Thymus (tissue), 11 donors: ENCODE results near the gene RPS6KA2. TPM values are rescaled to one million over a fixed set of nuclear protein-coding genes. Genes with fewer than 3 reads are reported as not detected.
"Not testable (repeated sequence)": the region's sequence is repeated elsewhere in the genome, so short reads cannot be mapped to it uniquely, and the experiment has no call there.

Experiments used
- DNase-seq, 9 donors: peaks; one replicate each; pipeline ENCODE4 v3.0.0-alpha.2; 2013; ENCODE audit warnings: low spot score in 9 of 9, low read depth in 6 of 9, missing footprints in 1 of 9
- H3K27ac ChIP-seq, 2 donors: one replicate each; pipeline ENCODE4 v1.5.1; 2013; ENCODE audit warnings: control low read depth in 1 of 2, low read depth in 1 of 2, low read length in 1 of 2, mild to moderate bottlenecking in 1 of 2, moderate library complexity in 1 of 2
- H3K27me3 ChIP-seq, 2 donors: one replicate each; pipeline ENCODE4 v1.5.1; 2013; ENCODE audit warnings: low read length in 1 of 2; ENCODE audit not compliant: control insufficient read depth in 2 of 2, insufficient read depth in 1 of 2
- H3K36me3 ChIP-seq, 2 donors: one replicate each; pipeline ENCODE4 v1.5.1; 2013; ENCODE audit warnings: low read length in 1 of 2, mild to moderate bottlenecking in 1 of 2, moderate library complexity in 1 of 2; ENCODE audit not compliant: control insufficient read depth in 2 of 2, insufficient read depth in 2 of 2
- H3K4me1 ChIP-seq, 2 donors: one replicate each; pipeline ENCODE4 v1.5.1; 2013; ENCODE audit warnings: low read length in 2 of 2; ENCODE audit not compliant: control insufficient read depth in 2 of 2, insufficient read depth in 2 of 2
- H3K4me3 ChIP-seq, 2 donors: one replicate each; pipeline ENCODE4 v1.5.1; 2013; ENCODE audit warnings: low read length in 2 of 2, control low read depth in 1 of 2, mild to moderate bottlenecking in 1 of 2
- H3K9me3 ChIP-seq, 2 donors: one replicate each; pipeline ENCODE4 v1.5.1; 2013; ENCODE audit warnings: low read length in 1 of 2, mild to moderate bottlenecking in 1 of 2; ENCODE audit not compliant: control insufficient read depth in 2 of 2, insufficient read depth in 1 of 2
- WGBS: extraction: QIAGEN DNeasy Blood & Tissue Kit; methylation state at CpG from one replicate; pipeline ENCODE4 v1.1.7; 2013; 5-methylcytosine and 5-hydroxymethylcytosine counted together
- polyA plus RNA-seq: library from polyadenylated mRNA; stranded (reverse); fragments of 200-250 nt; gene quantifications from one replicate; pipeline ENCODE4 v1.2.3, GENCODE V29; 2013
- total RNA-seq: library from RNA; stranded (reverse); fragments of 120-200 nt; gene quantifications from one replicate; pipeline ENCODE4 v1.2.4, GENCODE V29; 2013
- donor health status: healthy.

Gene RPS6KA2
- total and polyA plus RNA-seq, 2 donors, result 2.9 to 12.3 TPM

DNA sequence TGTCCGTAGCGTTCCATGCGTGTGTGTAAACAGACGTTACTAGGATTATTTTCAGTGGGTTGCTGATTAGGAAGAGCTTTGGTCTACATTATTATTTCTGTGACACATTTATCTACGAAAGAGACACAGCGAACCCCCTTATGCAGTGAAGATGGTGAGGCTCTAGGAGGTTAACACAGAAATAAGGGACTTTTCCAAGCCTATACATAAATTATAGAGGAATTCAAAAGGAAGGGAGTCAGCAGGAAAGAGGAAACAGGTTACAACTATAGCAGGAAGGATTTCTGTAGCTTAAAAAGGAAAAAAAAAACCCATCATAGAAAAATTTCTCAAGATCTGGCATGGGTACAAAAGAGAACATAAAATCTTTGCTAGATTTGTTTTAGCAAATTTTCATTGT is 12.9 kb upstream of the RPS6KA2 start:
- no peak overlapping the region for H3K27ac ChIP-seq

DNA sequence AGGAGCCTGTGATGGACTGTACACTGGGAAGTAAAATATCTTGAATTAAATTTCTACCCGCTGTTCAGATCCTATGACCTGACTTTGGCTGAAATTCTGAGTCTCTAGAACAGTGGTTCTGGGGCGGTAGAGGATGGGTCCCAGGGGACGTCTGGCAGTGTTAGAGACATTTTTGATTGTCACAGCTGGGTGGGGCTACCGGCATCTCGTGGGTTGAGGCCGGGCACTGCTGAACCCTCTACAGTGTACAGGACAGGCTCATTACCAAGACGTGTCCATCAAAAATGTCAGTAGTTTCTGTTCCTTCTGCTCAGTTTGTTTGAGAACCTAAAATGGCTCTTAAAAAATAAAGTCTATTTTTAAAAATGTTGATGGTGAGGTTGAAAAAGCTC is 11.5 kb upstream of the RPS6KA2 start:
- H3K36me3 ChIP-seq, result no peaks in the 10 kb centered on the region
- H3K9me3 ChIP-seq, result no peaks in the 10 kb centered on the region
- H3K4me3 ChIP-seq, result no peak overlapping the region
- WGBS, result 93% methylated on average over 7 of the region's 7 CpGs
- no peak overlapping the region for H3K27ac ChIP-seq
- H3K27me3 ChIP-seq, result peaks cover 3 to 47% of the 10 kb centered on the region in 2 donors
- H3K4me1 ChIP-seq, result peaks cover 0 to 8% of the 10 kb centered on the region in 2 donors
- DNase-seq, result no peak

More for the DNA sequence above, 12.9 kb upstream of the RPS6KA2 start:
- H3K9me3 ChIP-seq, result no peaks in the 10 kb centered on the region
- no peak overlapping the region for H3K4me3 ChIP-seq
- DNase-seq, result no peak
- H3K36me3 ChIP-seq, result no peaks in the 10 kb centered on the region
- H3K27me3 ChIP-seq, result peaks cover 3 to 42% of the 10 kb centered on the region in 2 donors
- H3K4me1 ChIP-seq, result peaks cover 0 to 8% of the 10 kb centered on the region in 2 donors
- 89% methylated on average over 6 of the region's 6 CpGs for whole genome bisulfite sequencing

DNA sequence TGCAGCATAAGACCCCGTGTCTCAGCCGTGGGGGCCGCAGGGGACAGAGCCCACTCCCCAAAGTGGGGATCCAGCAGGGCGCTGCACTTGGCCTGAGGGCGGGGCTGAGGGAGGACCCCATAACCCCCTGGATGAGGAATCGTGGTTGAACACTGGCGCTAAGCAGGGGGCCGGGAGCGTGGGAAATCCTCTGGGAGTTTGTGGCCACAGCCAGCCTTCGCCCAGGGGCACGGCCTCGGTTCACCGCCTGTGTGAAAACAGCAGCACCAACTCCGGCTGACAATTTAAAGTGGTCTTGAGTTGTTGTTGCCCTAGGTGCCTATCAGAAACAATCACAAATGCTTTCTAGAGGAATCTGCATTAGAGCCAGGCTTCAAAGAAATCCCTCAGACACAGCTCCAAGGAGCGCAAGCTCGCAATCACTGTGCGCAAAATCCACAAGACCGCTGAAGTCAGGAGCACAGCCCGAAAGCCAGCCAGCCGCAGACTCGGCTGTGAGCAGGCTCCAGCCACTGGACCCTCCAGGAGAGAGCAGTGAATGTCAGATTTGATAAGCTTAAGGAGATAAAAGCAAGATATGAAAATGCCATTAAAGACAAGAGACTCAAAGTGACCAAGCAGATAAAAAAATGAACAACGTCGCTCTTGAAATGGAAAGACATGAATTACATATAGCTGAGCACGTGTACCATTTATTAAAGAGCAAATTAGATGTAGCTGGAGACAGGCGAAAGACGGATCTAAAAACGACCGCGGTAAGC is 10.9 kb upstream of the RPS6KA2 start:
- H3K4me1 ChIP-seq, result peaks cover 0 to 8% of the 10 kb centered on the region in 2 donors
- WGBS, result 96% methylated on average over 29 of the region's 29 CpGs
- no peak overlapping the region for H3K4me3 ChIP-seq
- H3K36me3 ChIP-seq, result no peaks in the 10 kb centered on the region
- no peak for DNase-seq
- peaks cover 3 to 47% of the 10 kb centered on the region in 2 donors for H3K27me3 ChIP-seq
- no peak overlapping the region for H3K27ac ChIP-seq
- no peaks in the 10 kb centered on the region for H3K9me3 ChIP-seq

DNA sequence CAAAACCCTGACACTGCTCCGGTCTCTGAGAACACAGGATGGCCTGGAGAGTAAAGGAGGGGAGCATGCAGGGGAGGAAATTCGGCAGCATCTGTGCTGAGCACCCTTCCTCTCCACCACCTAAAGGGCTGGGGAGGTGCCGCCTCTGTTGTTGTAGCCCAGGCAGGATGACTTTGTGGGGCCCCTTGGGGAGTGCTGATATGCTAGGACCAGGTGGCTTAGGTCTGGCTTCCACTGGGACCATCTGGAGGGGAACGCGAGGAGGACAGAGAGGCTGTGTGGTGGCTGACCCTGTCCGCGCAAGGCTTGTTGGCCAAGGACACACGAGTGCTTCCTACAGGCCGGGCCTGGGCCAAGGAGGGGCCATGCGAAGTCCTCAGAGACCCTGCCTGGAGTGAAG is 9.9 kb upstream of the RPS6KA2 start:
- 96% methylated on average over 10 of the region's 10 CpGs for WGBS
- no peaks in the 10 kb centered on the region for H3K9me3 ChIP-seq
- no peak overlapping the region for H3K4me3 ChIP-seq
- H3K36me3 ChIP-seq, result no peaks in the 10 kb centered on the region
- no peak for DNase-seq
- peaks cover 0 to 8% of the 10 kb centered on the region in 2 donors for H3K4me1 ChIP-seq
- H3K27ac ChIP-seq, result no peak overlapping the region
- H3K27me3 ChIP-seq, result peaks cover 3 to 47% of the 10 kb centered on the region in 2 donors

DNA sequence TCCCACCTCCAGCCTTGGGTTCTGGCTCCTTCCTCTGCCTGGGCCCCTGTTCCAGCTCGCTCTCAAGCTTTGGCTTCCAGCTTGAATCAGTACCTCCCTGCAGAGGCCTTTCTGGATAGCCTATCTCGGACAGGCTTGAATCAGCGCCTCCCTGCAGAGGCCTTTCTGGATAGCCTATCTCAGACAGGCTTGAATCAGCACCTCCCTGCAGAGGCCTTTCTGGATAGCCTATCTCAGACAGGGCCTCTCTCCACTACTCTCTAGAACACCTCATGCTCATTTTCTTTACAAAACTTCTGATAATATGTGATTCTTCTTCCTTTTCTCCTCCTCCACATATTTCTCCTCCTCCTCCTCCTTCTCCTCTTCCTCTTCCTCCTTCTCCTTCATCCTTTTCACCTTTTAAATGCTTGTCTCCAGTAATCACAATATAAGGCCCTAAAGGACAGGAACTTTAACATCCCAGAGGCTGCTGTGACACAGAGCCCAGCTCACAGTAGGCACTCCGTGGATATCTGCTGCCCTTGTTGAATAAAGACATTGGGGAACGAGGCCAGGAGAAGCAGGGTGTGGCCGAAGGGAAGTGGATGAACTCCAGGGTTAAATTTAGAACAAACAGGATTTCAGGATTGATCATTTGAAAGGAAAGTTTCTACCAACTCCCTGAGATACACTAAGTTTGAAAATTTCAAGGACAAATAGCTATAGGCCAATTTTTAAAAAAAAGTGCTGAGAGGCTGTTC is 9.3 kb upstream of the RPS6KA2 start:
- H3K27me3 ChIP-seq, result peaks cover 3 to 49% of the 10 kb centered on the region in 2 donors
- 95% methylated on average over 6 of the region's 6 CpGs for WGBS
- H3K4me3 ChIP-seq, result no peak overlapping the region
- DNase-seq, result no peak
- H3K36me3 ChIP-seq, result no peaks in the 10 kb centered on the region
- peaks cover 0 to 8% of the 10 kb centered on the region in 2 donors for H3K4me1 ChIP-seq
- H3K27ac ChIP-seq, result no peak overlapping the region
- no peaks in the 10 kb centered on the region for H3K9me3 ChIP-seq

DNA sequence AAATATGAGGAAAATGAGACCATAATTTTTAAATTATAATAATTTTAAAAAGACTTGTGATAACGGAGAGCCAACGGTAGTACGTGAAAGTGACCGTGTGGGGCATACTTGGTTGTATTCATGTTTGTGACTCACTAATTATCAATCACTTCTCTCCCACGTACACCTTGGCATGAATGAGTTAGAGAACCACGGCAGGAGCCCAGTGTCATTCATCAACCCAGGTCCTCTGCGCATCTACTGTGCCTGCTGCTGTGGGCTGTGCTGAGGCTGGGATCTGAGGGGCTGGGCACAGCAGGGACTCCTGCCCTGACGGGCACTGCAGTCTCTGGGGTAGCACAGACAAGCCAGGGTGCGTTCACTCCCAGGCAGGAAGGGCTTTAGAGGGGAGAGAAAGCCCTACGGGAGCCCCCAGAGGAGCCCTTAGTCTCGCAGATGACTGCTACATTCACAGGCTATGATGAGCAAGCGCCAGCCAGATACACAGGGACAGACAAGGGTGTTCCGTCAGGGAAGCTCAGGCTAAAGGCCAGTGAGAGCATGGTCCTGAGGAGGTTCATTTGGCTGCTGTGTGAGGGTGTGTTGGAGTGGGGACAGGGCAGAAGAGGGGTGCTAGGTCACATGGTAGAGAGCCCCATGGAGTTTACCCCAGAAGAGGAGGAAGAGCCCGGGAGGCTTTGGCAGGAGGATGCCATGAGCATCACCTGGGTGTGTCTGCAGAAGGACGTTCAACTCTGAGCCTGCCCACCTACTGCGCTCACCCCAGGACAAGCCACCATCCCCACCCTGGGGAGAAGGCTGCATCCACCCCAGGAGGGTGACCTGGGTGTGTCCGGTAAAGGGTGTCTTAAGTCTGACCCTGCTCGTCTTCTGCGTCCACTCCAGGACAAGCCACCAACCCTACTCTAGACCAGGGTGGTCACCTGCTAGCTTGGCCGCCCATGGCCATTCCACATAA is 8.2 kb upstream of the RPS6KA2 start:
- no peak for DNase-seq
- peaks cover under 1 to 49% of the 10 kb centered on the region in 2 donors for H3K27me3 ChIP-seq
- H3K4me3 ChIP-seq, result no peak overlapping the region
- WGBS, result 97% methylated on average over 20 of the region's 20 CpGs
- no peak overlapping the region for H3K27ac ChIP-seq
- no peaks in the 10 kb centered on the region for H3K36me3 ChIP-seq
- no peaks in the 10 kb centered on the region for H3K9me3 ChIP-seq
- peaks cover 0 to 6% of the 10 kb centered on the region in 2 donors for H3K4me1 ChIP-seq

DNA sequence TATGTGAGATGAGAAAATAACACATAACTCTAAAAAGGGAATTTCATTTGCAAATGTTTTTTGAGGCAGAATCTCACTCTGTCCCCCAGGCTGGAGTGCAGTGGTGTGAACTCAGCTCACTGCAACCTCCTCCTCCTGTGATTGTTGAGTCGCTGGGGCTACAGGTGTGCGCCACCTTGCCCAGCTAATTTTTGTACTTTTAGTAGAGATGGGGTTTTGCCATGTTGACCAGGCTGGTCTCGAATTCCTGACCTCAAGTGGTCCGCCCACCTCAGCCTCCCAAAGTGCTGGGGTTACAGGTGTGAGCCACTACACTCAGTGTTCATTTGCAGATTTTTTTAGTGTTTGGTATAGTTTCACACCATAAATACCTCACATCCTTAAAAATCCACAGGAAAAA is 7.5 kb upstream of the RPS6KA2 start:
- not testable (repeated sequence) for H3K36me3 ChIP-seq, DNase-seq, H3K9me3 ChIP-seq, H3K27ac ChIP-seq, H3K4me3 ChIP-seq, H3K4me1 ChIP-seq
- peaks cover 4 to 49% of the 10 kb centered on the region in 2 donors for H3K27me3 ChIP-seq
- 96% methylated on average over 4 of the region's 4 CpGs for WGBS

DNA sequence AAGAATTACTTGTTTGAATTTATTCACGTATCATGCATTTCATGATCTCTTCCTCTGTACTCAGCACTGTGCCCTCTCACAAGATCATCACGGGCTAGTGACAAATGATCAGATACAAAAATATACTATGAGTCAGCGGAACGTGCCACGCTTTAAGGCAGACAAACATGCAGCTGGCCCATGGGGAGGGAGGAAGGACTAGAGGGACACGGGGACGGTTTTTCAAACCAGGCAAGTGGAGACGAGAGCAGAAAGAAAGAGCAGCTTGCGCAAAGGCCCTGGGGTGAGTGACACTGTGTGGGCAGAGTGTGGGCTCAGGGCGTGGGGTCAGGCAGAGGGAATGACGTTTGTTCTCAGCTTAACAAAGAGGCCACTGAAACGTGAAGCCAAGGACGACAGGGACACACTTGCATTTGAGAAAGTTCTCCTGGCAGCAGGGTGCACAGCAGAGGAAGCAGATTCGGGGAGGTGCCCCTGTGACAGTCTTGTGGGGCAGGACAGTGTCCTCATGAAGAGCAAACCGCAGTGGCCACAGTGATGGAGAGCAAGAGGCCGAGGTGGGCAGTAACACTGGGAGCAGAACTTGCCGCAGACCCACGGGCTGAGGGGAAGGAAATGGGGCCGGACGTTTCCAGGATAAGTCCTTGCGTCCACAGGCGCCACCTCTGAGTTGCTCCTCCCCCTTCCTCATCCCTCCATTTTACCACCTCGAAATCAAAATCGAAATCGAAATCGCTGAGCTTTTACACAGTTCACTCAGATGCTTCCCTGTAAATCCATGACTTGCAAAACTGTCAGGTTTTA is 6.9 kb upstream of the RPS6KA2 start:
- 86% methylated on average over 26 of the region's 26 CpGs for WGBS
- Histone ChIP-seq H3K4me1 (peaks cover 2 to 7% of the 10 kb centered on the region in 2 donors), H3K27me3 (peaks cover 8 to 49% of the 10 kb centered on the region in 2 donors), H3K9me3 (no peaks in the 10 kb centered on the region), H3K27ac (no peak overlapping the region), H3K4me3 (no peak overlapping the region), H3K36me3 (no peaks in the 10 kb centered on the region)
- DNase-seq, result no peak
